SK-N-SH treated with all-trans-retinoic acid at 6 μM for 48 hours (cell line): ENCODE results near the gene GRIK5.

Experiments used
- ATAC-seq: fragments of 200-7000 bp; cut with Tn5 transposase; 3 replicates; pipeline ENCODE4 v1.9.1; 2020; ENCODE audit warnings: mild to moderate bottlenecking, moderate library complexity
- ARNTL ChIP-seq: fragments of 450-650 bp; formaldehyde crosslinking; IDR thresholded peaks from 2 replicates; pipeline ENCODE4 v1.5.0; 2020; ENCODE audit warnings: low read depth, mild to moderate bottlenecking, moderate library complexity, borderline replicate concordance
- BACH2 ChIP-seq: fragments of 250-450 bp; sonication (Bioruptor Pico); IDR thresholded peaks from 2 replicates; pipeline ENCODE4 v1.9.0; 2021; ENCODE audit warnings: mild to moderate bottlenecking, borderline replicate concordance
- CREB5 ChIP-seq: fragments of 250-450 bp; sonication (Bioruptor Pico); IDR thresholded peaks from 2 replicates; pipeline ENCODE4 v1.5.1; 2020; ENCODE audit warnings: low read depth, mild to moderate bottlenecking, moderate library complexity
- CSDC2 ChIP-seq: fragments of 250-450 bp; sonication (Bioruptor Pico); IDR thresholded peaks from 2 replicates; pipeline ENCODE4 v1.5.0; 2020; ENCODE audit warnings: mild to moderate bottlenecking, moderate library complexity
- ESRRG ChIP-seq: fragments of 250-450 bp; sonication (Bioruptor Pico); IDR thresholded peaks from 2 replicates; pipeline ENCODE4 v1.6.1; 2021; ENCODE audit warnings: mild to moderate bottlenecking
- GLIS3 ChIP-seq: fragments of 250-450 bp; sonication (Bioruptor Pico); IDR thresholded peaks from 2 replicates; pipeline ENCODE4 v1.5.0; 2020; ENCODE audit warnings: mild to moderate bottlenecking, moderate library complexity
- ISL1 ChIP-seq: fragments of 250-450 bp; sonication (Bioruptor Pico); IDR thresholded peaks from 2 replicates; pipeline ENCODE4 v2.1.2; 2022; ENCODE audit warnings: mild to moderate bottlenecking, moderate library complexity
- OSR1 ChIP-seq: fragments of 250-450 bp; sonication (Bioruptor Pico); IDR thresholded peaks from 2 replicates; pipeline ENCODE4 v1.8.0; 2022; ENCODE audit warnings: moderate library complexity, mild to moderate bottlenecking, inconsistent platforms
- PPARA ChIP-seq: fragments of 250-450 bp; sonication (Bioruptor Pico); IDR thresholded peaks from 2 replicates; pipeline ENCODE4 v1.5.0; 2020; ENCODE audit warnings: mild to moderate bottlenecking, borderline replicate concordance
- RARB ChIP-seq: fragments of 250-450 bp; sonication (Bioruptor Pico); IDR thresholded peaks from 2 replicates; pipeline ENCODE4 v1.8.0; 2021; ENCODE audit warnings: mild to moderate bottlenecking, moderate library complexity
- SNAI2 ChIP-seq: fragments of 250-450 bp; sonication (Bioruptor Pico); IDR thresholded peaks from 2 replicates; pipeline ENCODE4 v1.5.0; 2020; ENCODE audit warnings: mild to moderate bottlenecking, moderate library complexity
- TCF4 ChIP-seq: fragments of 250-450 bp; sonication (Bioruptor Pico); IDR thresholded peaks from 2 replicates; pipeline ENCODE4 v1.8.0; 2021; ENCODE audit warnings: mild to moderate bottlenecking, moderate library complexity, borderline replicate concordance
- TOX ChIP-seq: fragments of 250-450 bp; sonication (Bioruptor Pico); IDR thresholded peaks from 2 replicates; pipeline ENCODE4 v1.8.0; 2021; ENCODE audit warnings: mild to moderate bottlenecking, moderate library complexity, borderline replicate concordance
- TSHZ2 ChIP-seq: fragments of 250-450 bp; sonication (Bioruptor Pico); IDR thresholded peaks from 2 replicates; pipeline ENCODE4 v1.5.0; 2020; ENCODE audit warnings: mild to moderate bottlenecking, moderate library complexity
- ZC3H10 ChIP-seq: fragments of 250-450 bp; sonication (Bioruptor Pico); IDR thresholded peaks from 2 replicates; pipeline ENCODE4 v1.5.1; 2021; ENCODE audit warnings: mild to moderate bottlenecking, moderate library complexity
- ZFP3 ChIP-seq: fragments of 250-450 bp; sonication (Bioruptor Pico); IDR thresholded peaks from 2 replicates; pipeline ENCODE4 v1.5.0; 2020; ENCODE audit warnings: mild to moderate bottlenecking, moderate library complexity
- ZFP30 ChIP-seq: fragments of 450-650 bp; formaldehyde crosslinking; IDR thresholded peaks from 2 replicates; pipeline ENCODE4 v1.5.0; 2022; ENCODE audit warnings: mild to moderate bottlenecking, moderate library complexity
- ZNF565 ChIP-seq: fragments of 450-650 bp; formaldehyde crosslinking; conservative IDR thresholded peaks from 2 replicates; pipeline ENCODE4 v1.5.0; 2020; ENCODE audit warnings: low read depth, mild to moderate bottlenecking, moderate library complexity
- ZNF70 ChIP-seq: fragments of 450-650 bp; formaldehyde crosslinking; IDR thresholded peaks from 2 replicates; pipeline ENCODE4 v1.5.0; 2020; ENCODE audit warnings: mild to moderate bottlenecking, moderate library complexity
- ZNF8 ChIP-seq: fragments of 450-650 bp; formaldehyde crosslinking; IDR thresholded peaks from 2 replicates; pipeline ENCODE4 v1.5.0; 2020; ENCODE audit warnings: mild to moderate bottlenecking, moderate library complexity
- TF ChIP-seq, protein P1 (sequence below): fragments of 250-450 bp; sonication (Bioruptor Pico); IDR thresholded peaks from 2 replicates; pipeline ENCODE4 v1.8.0; 2020; ENCODE audit warnings: mild to moderate bottlenecking, moderate library complexity, borderline replicate concordance
- TF ChIP-seq, protein P2 (sequence below): fragments of 250-450 bp; sonication (Bioruptor Pico); IDR thresholded peaks from 2 replicates; pipeline ENCODE4 v1.8.0; 2021; ENCODE audit warnings: low read depth, mild to moderate bottlenecking, moderate library complexity, borderline replicate concordance

GRIK5 gene

DNA sequence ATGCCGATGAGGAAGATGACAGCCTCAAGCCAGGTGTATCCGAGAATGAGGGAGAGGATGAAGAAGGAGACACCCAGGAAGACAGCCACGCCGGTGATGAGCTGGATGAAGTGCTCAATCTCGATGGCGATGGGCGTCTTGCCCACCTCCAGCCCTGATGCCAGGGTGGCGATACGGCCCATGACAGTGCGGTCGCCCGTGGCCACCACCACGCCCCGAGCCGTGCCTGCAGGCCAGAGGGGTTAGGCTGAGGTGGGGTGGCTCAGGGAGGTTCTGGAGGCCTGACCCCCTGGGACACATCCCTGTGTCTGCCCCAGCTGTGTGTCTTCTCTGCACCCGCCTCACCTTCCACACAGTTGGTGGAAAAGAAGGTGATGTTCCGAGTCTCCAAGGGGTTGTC lies 85.0 kb downstream of the GRIK5 start (continued):
- TF ChIP-seq, protein P1, sequence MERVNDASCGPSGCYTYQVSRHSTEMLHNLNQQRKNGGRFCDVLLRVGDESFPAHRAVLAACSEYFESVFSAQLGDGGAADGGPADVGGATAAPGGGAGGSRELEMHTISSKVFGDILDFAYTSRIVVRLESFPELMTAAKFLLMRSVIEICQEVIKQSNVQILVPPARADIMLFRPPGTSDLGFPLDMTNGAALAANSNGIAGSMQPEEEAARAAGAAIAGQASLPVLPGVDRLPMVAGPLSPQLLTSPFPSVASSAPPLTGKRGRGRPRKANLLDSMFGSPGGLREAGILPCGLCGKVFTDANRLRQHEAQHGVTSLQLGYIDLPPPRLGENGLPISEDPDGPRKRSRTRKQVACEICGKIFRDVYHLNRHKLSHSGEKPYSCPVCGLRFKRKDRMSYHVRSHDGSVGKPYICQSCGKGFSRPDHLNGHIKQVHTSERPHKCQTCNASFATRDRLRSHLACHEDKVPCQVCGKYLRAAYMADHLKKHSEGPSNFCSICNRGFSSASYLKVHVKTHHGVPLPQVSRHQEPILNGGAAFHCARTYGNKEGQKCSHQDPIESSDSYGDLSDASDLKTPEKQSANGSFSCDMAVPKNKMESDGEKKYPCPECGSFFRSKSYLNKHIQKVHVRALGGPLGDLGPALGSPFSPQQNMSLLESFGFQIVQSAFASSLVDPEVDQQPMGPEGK: no peak
- TF ChIP-seq, protein P2, sequence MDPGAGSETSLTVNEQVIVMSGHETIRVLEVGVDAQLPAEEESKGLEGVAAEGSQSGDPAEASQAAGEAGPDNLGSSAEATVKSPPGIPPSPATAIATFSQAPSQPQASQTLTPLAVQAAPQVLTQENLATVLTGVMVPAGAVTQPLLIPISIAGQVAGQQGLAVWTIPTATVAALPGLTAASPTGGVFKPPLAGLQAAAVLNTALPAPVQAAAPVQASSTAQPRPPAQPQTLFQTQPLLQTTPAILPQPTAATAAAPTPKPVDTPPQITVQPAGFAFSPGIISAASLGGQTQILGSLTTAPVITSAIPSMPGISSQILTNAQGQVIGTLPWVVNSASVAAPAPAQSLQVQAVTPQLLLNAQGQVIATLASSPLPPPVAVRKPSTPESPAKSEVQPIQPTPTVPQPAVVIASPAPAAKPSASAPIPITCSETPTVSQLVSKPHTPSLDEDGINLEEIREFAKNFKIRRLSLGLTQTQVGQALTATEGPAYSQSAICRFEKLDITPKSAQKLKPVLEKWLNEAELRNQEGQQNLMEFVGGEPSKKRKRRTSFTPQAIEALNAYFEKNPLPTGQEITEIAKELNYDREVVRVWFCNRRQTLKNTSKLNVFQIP (CRISPR knock-in tag): no peak
- TF ChIP-seq OSR1 (CRISPR knock-in tag): no peak
- TF ChIP-seq GLIS3 (CRISPR knock-in tag): no peak

- ATAC-seq: no peak
- TF ChIP-seq RARB (no peak), TCF4 (CRISPR knock-in tag) (no peak), CSDC2 (CRISPR knock-in tag) (no peak), TSHZ2 (CRISPR knock-in tag) (no peak), ZFP30 (CRISPR knock-in tag) (no peak), ARNTL (CRISPR knock-in tag) (no peak), SNAI2 (CRISPR knock-in tag) (no peak), ESRRG (CRISPR knock-in tag) (no peak), ZNF8 (no peak), ZC3H10 (CRISPR knock-in tag) (no peak), ISL1 (CRISPR knock-in tag) (no peak), BACH2 (CRISPR knock-in tag) (no peak), ZNF565 (CRISPR knock-in tag) (no peak), ZNF70 (no peak)
- TF ChIP-seq, protein P2 (CRISPR knock-in tag): no peak
- TF ChIP-seq, all 23 proteins: peak for 0
Observed at GRCh38 chr19:41981724-41982123, 88.3 kb downstream of the GRIK5 start.

DNA sequence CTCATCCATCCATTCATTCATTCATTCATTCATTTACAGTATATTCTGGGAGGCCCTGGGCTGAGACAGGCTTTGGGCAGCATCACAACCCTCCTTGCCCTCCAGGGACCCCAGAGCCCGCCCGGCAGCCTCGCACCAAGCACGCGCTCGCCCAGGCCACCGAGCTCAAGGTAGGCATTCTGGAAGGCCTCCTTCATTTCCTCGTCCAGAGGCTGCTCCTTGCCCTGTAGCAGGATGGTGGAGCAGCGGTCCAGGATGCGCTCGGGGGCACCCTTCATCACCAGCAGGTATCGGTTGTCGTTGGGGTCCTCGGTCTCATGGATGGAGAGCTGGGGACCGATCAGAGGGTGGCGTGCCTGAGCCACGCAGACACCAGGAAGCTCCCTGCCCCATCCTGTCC lies 91.5 kb downstream of the GRIK5 start:
- TF ChIP-seq TOX (CRISPR knock-in tag): no peak
- TF ChIP-seq OSR1 (CRISPR knock-in tag): no peak
- TF ChIP-seq GLIS3 (CRISPR knock-in tag): no peak
- TF ChIP-seq PPARA: no peak
- no peak for TF ChIP-seq RARB
- no peak for TF ChIP-seq ZFP3 (CRISPR knock-in tag)
- no peak for TF ChIP-seq ISL1 (CRISPR knock-in tag)
- TF ChIP-seq ZNF8: no peak
- no peak for TF ChIP-seq TSHZ2 (CRISPR knock-in tag)
- no peak for TF ChIP-seq CREB5 (CRISPR knock-in tag)
- TF ChIP-seq CSDC2 (CRISPR knock-in tag): no peak
- ATAC-seq: no peak
